Stimulated activated CD4-positive, alpha-beta T cell treated with anti-CD3 and anti-CD28 coated beads, Interleukin-2, amount 100 ng/mL, for 24 hours (primary cell): ENCODE data around the gene GNG7.
A peak's percentile ranks its signal among the peaks of the same experiment; 100 is the strongest.
"Not testable (repeated sequence)": the region's sequence is repeated elsewhere in the genome, so short reads cannot be mapped to it uniquely, and the experiment has no call there.

Experiments
- DNase-seq, 2 donors: peaks; one replicate each; pipeline ENCODE4 v3.0.0-alpha.2; 2020

GNG7 gene

DNA sequence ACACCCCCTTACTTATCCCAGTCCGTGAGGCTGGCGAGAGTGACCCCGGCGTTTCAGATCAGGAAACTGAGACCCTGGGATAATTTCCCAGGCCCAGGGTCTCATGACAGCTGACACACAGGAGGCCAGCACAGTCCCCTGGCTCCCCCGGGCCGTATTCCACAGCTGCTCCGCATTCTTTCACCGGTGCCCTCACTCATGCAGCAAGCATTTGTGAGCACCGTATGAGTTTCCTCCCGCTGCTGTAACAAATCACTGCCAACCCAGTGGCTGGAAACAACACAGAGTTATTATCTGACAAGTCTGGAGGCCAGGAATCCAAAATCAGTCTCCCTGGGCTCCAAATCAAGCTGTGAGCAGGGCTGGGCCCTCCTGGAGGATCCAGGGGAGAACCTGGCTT is 205.3 kb downstream of the GNG7 start:
- DNase-seq = no peak

DNA sequence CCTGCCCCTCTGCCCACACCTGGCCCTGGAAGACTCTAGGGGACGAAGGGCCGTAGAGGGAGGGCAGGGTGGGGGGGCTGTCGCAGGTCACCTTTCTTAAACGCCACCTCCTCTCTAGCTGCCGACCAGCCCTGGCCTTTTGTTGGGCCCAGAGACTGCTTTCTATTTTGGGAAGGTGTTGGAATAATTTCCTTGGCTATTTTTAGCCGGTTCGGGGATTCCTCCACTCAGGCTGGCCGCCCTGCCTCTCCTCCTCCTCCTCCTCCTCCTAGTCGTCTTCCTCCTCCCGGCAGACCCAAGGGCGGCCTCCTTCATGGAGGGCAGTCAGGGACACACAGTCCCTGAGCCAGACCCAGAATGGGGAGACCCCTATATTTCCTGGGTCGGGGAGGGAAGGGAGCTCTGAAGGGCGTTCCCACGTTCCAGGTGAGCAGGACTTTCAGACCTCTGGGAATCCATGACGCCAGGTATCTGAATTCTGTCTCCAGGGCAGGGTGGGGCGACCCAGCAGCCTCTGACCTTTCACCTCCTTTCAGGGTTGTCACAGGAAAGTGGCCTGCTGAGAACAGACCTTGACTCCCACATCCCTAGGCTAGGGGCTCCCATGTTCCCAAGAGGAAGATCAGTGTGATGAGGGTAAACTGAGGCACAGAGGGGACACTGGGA is 206.7 kb downstream of the GNG7 start:
- no peak for DNase-seq

DNA sequence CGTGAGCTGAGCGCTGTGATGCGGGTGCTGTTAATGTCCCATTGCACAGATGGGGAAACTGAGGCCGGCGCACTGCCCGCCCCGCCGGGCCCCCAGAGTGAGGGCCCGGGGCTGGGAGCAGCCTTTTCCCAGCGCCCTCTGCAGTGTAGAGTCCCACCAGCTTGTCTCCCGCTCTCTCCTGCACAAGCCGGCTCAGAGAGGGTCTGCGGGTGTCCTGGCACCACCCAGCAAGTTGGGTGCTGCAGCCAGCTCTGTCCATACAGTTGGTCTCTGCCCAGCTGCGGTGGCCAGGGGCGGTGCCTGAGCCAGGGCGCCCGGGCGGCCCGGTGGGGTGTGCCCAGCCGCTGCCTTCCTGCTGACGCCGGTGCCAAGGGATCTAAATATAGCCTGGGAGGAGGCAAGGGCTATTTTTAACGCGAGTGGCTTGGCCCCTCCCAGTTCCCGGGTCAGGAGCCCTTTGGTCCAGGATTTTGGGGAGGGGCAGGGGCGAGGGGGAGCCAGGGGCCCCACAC is 207.3 kb downstream of the GNG7 start:
- no peak for DNase-seq

DNA sequence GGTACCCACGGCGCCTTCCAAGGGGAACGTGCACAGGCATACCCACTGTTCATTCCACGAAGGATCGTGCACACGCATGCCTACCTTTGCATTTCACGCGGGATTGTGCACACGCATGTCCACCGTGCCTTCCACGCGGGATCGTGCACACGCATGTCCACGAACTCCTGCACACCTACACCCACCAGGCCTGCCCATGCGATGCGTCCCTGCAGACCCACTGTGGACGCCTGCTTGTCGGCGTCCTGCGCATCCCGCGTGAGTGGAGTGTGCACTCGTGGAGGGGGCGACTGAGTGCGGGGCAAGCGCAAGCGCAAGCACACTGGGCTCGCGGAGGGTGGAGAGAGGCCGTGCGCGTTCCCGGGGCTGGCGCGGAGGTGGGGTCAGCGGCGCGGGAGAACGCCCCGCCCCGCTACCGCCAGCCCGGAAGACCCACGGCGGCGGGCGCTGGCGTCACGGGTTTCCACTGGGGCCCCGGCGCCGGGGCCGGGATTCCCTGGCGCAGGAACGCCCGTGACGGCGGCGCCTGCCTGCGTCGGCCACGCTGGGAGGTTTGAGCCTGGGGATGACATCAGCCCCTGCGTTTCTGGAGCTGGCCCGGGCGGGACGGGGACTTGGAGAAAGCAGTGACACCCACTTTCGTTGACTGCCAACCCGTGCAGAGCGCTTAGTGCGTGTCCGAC is 207.9 kb downstream of the GNG7 start:
- DNase-seq = peak; percentile 53 to 65

DNA sequence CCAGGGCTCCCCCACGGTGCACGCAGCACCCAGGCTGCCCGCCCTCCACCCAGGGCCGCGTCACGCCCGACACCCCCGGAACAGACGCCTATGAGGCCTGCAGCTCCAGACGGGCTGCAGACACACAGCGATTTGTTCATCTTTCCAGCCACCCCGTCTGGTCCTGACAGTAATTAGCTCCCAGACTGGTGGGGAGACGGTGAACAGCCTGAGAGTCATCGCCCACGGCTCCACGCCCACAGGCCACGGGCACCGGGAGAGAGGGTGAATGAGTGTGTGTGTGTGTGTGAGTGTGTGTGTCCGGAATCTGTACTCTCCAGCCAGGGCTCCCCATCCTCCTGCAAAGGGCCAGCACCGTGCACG is 208.4 kb downstream of the GNG7 start:
- DNase-seq = no peak

DNA sequence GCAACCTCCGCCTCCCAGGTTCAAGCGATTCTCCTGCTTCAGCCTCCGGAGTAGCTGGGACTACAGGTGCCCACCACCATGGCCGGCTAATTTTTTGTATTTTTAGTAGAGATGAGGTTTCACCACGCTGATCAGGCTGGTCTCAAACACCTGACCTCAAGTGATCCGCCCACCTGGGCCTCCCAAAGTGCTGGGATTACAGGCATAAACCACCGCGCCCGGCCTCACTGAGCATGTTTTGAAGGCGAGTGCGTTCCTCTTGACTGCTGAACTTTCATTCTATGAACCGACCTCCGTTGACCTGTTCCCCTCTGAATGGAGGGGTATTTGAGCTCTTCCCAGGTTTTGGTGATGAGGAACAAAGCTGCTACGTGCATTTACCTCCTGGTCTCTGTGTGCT is 209.0 kb downstream of the GNG7 start:
- not testable (repeated sequence) for DNase-seq

DNA sequence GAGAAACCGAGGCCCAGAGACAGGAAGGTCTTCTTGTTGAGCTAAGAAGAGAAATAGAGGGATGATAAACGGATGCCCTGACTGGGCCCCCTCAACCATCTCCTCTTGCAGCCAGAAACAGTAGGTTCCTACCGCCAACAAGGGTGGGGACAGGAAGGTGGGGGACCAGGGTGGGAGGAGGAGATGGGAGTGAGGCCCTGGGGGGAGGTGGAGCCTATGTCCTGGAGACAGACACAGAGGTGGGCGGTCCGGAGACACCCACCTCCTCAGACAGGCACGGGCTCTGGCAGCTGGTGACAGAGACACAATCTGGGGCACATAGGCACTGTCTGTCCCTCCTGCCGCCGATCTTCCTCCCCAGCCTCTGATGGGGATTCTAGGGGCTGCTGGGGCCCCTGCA is 209.6 kb downstream of the GNG7 start:
- no peak for DNase-seq

DNA sequence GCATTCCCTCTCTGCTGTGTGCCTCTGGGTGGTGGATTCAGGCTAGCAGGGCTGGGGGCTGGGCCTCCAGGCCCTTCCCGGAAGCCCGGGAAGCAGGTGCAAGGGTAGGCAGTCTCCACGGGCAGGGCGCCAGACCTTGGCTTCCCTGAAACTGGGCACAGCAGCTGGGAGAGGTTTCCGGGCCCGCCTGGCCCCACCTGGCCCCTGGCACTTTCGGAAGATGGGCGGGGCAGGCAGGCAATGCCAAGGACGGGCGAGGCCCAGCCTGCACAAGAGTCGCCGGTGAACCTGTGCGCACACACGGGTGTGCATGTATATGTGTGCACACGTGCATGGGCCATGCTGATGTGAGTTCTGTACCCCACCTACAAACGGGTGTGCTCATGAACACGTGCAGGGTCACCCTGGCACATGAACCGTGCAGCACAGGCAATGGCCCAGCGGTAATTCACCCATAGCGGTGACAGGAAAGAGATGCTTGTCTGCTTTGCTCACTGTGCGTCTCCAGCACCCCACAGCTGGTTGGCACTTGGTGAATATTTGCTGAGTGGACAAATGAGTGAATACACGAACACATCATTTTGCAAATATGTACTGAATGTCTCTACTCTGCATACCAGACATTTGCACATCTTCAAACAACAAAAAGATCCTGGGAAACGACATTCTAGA is 211.2 kb downstream of the GNG7 start:
- no peak for DNase-seq

DNA sequence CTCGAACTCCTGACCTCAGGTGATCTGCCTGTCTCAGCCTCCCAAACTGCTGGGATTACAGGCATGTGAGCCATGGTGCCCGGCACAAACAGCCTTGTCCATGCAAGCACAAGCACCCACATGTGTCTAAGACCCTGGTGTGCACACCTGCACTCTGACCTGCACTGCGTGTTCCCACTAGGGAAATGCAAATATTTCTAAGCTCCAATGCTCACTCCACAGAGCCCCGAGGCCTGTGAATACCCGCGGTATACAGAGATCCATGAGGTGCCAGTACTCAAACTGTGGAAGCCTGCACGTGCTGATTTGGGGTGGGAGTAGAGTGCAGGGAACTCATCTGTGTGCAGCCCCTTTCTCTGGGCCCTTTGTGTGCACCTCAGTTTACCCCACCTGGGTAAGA is 211.8 kb downstream of the GNG7 start:
- DNase-seq = no peak

DNA sequence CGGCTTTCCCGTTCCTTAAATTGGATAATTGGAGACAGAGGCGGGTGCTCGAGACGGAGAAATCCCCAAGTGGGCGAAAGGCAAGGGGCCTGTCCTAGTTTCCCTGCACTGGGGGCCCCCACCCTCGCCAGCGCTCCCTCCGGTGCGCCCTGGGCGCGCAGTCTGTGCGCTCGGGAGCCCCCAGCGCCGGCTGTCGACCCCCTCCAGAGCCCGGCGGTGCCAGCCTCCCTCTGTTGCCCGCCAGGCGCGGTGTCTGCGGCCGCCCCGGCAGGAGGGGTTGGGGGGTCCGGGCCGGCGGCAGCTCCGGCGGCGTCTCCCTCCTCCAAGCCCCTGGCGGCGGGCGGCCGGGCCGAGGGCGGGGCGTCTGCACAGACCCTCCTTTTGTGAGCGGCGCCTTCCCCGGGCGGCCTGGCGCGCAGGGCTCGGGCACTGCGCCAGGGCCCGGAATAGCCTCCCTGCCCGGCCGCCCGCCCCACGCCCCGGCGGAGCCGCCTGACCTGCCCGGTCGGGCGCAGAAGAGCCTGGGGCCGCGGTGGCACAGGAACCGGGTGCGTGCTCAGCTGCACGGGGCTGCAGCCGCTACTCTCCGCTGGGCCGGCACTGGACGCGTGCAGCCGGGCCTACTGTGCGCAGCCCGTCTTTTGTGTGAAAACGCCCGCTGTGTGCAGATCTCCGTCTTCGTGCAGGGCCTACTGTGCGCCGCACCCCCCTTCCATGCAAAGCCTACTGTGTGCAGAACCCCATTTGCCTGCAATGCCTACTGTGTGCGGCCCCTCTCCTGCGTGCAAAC is 213.4 kb downstream of the GNG7 start:
- no peak for DNase-seq

DNA sequence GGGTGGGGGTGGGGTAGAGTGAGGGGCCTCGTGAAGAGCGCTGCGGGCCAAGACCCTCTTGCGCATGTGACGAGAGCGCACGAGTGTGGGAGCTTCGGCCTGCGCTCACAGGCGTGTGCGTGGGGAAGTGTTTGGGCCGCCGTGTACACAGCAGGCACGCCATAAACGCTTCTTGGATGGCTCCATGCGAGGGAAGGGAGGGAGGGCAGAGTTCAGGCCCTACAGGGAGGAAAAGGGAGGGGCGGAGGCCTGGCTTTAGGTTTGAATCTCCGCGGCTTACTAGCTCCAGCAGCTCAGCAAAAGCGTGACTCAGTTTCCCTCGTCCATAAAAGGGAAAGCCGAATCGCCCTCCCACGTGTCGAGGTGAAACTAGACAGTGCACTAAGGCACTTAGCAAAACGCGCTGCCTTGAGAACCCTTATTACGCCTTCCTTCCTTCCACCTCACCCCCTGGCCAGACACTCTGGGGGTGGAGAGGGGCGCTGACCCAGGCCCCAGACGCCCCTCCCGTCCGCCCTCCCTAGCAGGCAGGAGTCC is 214.0 kb downstream of the GNG7 start:
- no peak for DNase-seq

DNA sequence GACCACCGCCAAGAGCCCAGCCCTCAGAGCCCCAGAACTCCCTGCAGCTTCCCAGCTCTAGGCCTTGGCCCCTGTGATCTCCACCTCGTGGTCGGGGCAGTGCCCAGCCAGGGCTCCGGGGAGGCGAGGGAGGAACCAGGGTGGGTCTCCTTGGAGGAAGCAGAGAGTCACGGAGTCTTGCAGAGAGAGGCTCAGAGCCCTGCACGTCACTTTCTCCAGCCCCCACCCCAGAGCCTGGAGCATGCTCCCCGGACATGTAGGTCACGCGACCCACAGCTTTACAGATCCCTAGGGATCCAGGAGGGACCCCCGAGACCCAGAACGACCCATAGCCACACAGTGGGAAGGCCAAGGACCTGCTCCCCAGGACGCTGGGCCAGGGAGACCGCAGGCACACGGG is 214.7 kb downstream of the GNG7 start:
- DNase-seq = no peak

DNA sequence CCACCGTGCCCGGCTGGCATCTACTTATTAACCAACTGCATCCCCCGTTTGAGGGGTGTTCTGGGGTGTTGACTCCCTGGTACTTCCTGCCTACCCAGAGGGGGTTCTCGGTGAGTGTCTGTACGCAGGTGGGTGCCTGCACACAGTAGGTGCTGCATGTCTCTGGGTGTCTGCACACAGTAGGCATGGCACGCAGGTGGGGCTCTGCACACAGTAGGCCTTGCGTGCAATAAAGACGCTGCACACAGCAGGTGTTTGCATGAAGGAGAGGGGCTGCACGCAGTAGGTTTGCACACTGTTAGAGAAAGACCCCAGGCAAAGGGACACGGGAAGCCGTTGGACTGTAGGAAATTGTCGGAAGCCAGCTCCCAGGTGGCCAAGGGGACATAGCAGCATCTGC is 215.4 kb downstream of the GNG7 start:
- DNase-seq = no peak

DNA sequence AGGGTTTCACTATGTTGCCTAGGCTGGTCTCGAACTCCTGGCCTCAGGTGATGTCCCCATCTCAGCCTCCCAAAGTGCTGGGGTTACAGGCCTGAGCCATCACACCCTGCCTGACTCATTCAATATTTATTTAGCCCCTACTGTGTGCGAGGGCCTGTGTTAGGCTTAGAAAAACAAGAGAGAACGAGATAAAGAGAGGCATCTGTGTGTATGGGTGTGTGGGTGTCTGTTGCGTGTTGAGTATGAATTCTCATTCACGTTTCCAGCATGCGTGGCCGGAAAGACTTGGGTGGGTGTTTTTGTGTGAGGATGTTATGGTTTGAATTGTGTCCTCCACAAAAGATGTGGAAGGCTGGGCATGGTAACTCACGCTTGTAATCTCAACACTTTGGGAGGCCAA is 217.1 kb downstream of the GNG7 start:
- DNase-seq = no peak

DNA sequence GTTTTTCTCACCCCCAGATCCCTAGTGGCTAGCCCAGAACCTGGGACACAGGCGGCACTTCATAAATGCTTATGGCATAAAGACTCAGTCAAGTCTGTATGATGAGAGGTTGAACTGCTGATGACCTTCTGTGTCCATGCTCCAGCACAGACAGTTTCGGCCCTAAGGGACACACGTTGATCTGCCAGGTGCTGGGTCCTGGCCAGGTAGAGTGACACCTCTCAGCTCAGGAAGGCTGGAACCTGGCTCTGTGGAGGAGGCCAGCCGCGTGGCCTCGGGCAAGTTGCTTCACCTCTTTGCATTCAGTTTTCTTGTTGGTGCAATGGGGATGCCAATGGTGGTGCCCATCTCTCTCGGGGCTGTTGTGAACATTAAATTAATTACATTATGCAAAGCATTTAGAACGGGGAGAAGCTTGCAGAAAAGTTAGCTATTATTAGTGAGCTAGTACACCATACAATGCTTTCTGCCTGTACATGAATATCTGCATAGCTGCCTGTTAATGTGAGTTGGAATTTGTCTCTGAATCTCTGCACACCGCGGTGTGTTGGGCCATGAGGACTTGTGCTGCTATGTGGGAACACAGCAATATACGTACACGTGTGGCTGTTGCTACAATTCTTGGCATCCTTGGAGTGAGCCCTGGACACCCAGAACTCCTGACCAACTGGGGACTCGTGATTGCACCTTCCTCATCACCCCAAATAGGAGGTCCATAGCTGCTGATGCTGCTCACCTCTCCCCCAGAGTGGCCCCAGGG is 218.1 kb downstream of the GNG7 start:
- DNase-seq = no peak

DNA sequence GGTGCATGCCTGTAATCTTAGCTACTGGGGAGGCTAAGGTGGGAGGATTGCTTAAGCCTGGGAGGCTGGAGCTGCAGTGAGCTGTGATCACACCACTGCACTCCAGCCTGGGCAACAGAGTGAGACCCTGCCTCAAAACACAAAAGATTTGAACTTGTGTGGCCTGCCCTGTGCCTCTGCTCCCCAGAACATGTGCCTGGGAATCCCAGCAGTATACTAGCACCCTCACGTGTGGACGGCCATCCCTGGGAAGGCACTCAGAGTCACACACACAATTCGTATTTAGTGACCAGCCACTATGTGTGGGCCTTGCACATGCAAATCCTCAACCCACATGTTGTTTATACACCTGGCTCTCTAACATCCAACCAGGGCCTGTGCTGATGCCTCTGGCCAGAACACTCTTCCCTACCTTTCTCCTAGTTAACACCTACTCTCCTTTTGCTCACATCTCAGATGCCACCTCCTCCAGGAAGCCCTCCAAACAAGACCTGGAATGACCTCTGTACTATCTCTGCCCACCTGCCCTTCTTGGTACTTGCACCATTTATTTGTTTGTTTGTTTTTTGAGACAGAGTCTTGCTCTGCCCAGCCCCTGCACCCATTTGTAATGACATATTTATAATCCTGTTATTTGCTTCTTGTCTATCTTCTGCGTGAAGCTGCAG is 218.9 kb downstream of the GNG7 start:
- no peak for DNase-seq

DNA sequence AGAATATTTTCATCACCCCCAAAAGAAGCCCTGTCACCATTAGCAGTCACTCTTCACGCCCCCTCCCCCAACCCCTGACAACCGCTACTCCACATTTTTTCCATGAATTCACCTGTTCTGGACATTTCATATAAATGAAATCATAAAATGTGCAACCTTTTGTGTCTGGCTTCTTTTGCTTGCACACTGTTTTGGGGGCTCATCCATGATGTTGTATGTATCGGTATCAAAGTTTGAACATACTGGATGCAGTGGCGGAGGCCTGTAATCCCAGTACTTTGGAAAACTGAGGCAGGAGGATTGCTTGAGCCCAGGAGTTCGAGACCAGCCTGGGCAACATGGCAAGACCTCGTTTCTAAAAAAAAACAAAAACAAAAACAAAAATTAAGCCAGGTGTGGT is 219.4 kb downstream of the GNG7 start:
- no peak for DNase-seq

DNA sequence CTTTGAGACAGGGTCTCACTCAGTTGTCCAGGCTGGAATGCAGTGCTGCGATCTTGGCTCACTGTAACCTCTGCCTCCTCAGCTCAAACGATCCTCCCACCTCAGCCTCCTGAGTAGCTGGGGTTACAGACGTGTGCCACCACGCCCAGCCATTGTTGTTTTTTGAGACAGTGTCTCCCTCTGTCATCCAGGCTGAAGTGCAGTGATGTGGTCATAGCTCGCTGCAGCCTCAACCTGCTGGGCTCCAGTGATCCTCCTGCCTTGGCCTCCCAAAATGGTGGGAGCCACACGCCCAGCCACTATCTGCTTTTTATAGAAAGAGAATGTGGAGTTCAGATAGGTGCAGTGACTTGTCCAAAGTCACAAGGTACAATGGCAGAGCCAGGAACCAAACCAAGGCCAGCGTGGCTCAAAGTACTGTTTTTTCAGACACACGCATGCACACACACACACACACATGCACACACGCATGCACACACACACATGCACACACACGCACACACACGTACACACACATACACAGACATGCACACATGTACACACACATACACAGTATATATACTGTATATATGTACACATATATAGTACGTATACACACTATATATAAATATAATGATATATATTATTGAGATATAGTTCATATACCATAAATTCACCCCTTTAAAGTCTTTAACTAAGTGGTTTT is 220.0 kb downstream of the GNG7 start:
- DNase-seq = no peak

DNA sequence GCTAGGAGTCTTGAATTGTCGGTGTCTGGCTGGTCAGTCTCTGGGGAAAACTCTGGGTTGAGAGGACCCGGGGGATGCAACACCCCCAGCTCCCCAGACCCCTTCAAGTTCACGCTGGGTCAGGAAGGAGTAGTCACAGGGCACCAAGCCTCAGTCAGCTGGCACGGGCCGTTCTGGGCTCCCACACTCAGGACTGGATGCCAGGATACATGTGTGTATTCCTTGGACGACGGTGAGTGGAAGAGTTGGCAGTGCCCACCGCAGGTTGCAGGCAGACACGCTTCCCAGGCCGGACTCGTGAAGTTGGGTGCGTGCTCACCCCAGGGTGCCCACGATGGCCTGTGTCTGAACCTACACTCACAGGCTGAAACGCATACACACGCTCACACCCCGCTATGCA is 221.0 kb downstream of the GNG7 start:
- no peak for DNase-seq

DNA sequence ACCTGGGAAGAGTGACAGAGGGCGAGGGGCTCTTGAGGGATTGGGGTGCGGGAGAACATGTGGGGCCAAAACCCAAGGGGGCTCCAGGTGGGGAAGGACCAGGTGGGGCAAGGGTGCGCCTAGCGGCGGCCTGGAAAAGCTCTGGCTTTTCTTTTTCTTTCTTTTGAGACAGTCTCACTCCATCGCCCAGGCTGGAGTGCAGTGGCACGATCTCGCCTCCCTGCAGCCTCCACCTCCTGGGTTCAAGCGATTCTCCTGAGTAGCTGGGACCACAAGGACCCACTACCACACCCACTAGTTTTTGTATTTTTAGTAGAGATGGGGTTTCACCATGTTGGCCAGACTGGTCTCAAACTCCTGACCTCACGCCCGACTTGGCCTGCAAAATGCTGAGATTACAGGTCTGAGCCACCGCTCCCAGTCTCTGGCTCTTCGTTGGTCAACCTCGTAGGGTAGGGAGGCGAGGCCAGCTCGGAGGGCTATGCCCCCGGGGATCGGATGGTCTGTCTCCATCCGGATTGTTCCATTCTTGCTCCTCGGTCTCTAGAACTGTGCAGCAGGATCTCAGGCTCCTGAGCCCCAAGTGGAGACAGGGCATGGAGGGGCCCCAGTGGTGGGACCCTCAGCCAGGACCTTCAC is 222.8 kb downstream of the GNG7 start:
- no peak for DNase-seq
